ENCODE results near the gene LYZL1.

Gene LYZL1

GRCh38 chr10:29254123-29255046 lies 34.5 kb upstream of the LYZL1 start:
- DNase-seq (ENCODE audit: low read depth in 1 of 2, low spot score in 1 of 2): peak; percentile 14 to 16
- TF ChIP-seq REST (IDR thresholded peaks at IDR 0.05; ENCODE audit: insufficient replicate concordance, low read depth) (no peak), SPI1 (IDR thresholded peaks at IDR 0.05; ENCODE audit: borderline replicate concordance, low read depth) (no peak), CTCF (IDR thresholded peaks at IDR 0.05; ENCODE audit: insufficient read depth, low read length) (no peak), POLR2AphosphoS5 (IDR thresholded peaks at IDR 0.05; ENCODE audit: low read depth) (no peak), GABPA (IDR thresholded peaks at IDR 0.05; ENCODE audit: low read depth) (no peak)
- H3K27ac ChIP-seq (replicated peaks): no peak overlapping the region

GRCh38 chr10:29255104-29255503 lies 33.8 kb upstream of the LYZL1 start:
- Histone ChIP-seq H3K4me3 (replicated peaks; ENCODE audit: insufficient read depth, low read length) (no peak overlapping the region), H3K27ac (replicated peaks) (no peak overlapping the region), H3K27me3 (ENCODE audit: insufficient read depth, poor library complexity, severe bottlenecking) (no peaks in the 10 kb centered on the region)
- DNase-seq (ENCODE audit: low read depth in 1 of 2, low spot score in 1 of 2): no peak
- no peak for TF ChIP-seq REST (IDR thresholded peaks at IDR 0.05; ENCODE audit: insufficient replicate concordance, low read depth)
- no peak for TF ChIP-seq CTCF (IDR thresholded peaks at IDR 0.05; ENCODE audit: insufficient read depth, low read length)
- TF ChIP-seq POLR2AphosphoS5 (IDR thresholded peaks at IDR 0.05; ENCODE audit: low read depth): no peak
- no peak for TF ChIP-seq SPI1 (IDR thresholded peaks at IDR 0.05; ENCODE audit: borderline replicate concordance, low read depth)
- TF ChIP-seq GABPA (IDR thresholded peaks at IDR 0.05; ENCODE audit: low read depth): no peak

More at GRCh38 chr10:29254123-29255046, 34.5 kb upstream of the LYZL1 start:
- no peaks in the 10 kb centered on the region for H3K27me3 ChIP-seq (ENCODE audit: insufficient read depth, poor library complexity, severe bottlenecking)
- H3K4me3 ChIP-seq (replicated peaks; ENCODE audit: insufficient read depth, low read length): no peak overlapping the region

- no peaks in the 10 kb centered on the region for H3K27me3 ChIP-seq (ENCODE audit: insufficient read depth, poor library complexity, severe bottlenecking)
- no peak for DNase-seq (ENCODE audit: low read depth in 1 of 2, low spot score in 1 of 2)
Measured at GRCh38 chr10:29256019-29256418, 32.9 kb upstream of the LYZL1 start.

More at GRCh38 chr10:29256019-29256418, 32.9 kb upstream of the LYZL1 start:
- Histone ChIP-seq H3K27ac (replicated peaks) (peak overlapping the region; percentile 60), H3K4me3 (replicated peaks; ENCODE audit: insufficient read depth, low read length) (no peak overlapping the region)
- TF ChIP-seq POLR2AphosphoS5 (IDR thresholded peaks at IDR 0.05; ENCODE audit: low read depth) (no peak), GABPA (IDR thresholded peaks at IDR 0.05; ENCODE audit: low read depth) (no peak), REST (IDR thresholded peaks at IDR 0.05; ENCODE audit: insufficient replicate concordance, low read depth) (no peak)

Measured in HL-60 (cell line).